ENCODE data around the gene PAPPA.

Gene PAPPA

DNA sequence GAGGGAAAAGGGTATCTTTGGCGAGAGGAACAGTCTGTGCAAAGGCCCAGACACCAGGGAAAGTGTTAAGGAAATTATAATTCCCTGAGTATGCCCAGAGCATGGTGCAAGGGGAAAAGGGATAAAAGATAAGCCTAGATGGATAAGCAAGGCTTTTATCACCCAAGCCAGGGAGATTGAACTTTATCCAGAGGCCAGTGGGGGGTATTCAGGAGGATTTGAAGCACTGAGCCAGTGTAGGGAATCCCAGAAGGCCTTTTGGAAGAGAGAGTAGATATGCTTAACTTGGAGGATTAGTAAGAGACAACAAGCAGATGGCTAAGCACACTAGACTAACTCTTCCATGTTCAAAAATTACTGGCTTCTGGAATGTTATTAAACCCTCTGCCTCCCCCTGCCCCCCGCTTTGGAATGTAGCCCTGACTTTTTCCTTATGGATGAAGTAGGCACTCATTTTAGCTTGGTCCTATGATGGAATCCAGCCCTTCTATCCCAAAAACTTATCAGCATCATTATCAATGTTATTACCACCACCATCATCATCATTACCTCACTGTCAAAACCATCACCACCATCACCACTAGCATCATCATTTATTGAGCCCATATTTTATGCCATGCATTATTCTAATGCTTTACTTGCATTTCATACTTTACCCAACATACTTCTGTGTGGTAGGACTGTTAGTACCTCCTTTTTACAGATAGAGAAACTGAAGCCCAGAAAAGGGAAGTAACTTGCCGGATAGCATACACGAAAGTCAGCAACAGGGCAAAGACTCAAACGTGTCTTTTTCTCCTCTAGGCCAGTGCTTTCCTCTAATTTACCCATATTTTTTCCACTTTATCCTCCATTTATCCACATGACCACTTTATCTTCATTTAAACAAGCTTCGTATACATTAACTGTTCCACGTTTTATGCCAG is 237.0 kb downstream of the PAPPA start:
- DNase-seq (ENCODE audit: low read depth): no peak
- no peak overlapping the region for H3K4me3 ChIP-seq (ENCODE audit: low read depth, low read length)
- TF ChIP-seq, protein P1, sequence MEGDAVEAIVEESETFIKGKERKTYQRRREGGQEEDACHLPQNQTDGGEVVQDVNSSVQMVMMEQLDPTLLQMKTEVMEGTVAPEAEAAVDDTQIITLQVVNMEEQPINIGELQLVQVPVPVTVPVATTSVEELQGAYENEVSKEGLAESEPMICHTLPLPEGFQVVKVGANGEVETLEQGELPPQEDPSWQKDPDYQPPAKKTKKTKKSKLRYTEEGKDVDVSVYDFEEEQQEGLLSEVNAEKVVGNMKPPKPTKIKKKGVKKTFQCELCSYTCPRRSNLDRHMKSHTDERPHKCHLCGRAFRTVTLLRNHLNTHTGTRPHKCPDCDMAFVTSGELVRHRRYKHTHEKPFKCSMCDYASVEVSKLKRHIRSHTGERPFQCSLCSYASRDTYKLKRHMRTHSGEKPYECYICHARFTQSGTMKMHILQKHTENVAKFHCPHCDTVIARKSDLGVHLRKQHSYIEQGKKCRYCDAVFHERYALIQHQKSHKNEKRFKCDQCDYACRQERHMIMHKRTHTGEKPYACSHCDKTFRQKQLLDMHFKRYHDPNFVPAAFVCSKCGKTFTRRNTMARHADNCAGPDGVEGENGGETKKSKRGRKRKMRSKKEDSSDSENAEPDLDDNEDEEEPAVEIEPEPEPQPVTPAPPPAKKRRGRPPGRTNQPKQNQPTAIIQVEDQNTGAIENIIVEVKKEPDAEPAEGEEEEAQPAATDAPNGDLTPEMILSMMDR (conservative IDR thresholded peaks at IDR 0.05; ENCODE audit: low read depth, low read length): no peak

GRCh38 chr9:116391306-116391900 is 237.8 kb downstream of the PAPPA start:
- TF ChIP-seq, protein P1 (conservative IDR thresholded peaks at IDR 0.05; ENCODE audit: low read depth, low read length): no peak
- no peak overlapping the region for H3K4me3 ChIP-seq (ENCODE audit: low read depth, low read length)
- DNase-seq (ENCODE audit: low read depth): peak; percentile 91

DNA sequence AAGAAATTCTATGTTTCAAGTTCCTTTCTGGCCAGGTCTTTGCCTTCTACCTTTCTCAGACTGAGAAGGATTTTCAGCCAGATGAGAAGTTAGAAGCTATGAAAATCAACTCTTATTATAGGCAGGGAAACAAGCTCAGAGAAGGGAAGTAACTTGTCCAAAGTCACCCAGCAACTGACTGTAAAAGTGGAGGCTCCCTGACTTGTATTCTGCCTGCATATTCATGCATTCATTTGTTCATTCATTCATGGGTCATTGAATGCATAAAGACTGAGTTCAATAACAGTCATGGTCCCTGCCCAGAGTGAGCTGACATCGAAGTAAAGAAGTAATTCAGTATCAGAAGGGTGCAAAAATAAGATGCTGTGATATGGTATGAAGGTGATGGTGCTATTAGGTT is 239.6 kb downstream of the PAPPA start:
- no peak for DNase-seq (ENCODE audit: low read depth)
- TF ChIP-seq, protein P1 (conservative IDR thresholded peaks at IDR 0.05; ENCODE audit: low read depth, low read length): no peak
- no peak overlapping the region for H3K4me3 ChIP-seq (ENCODE audit: low read depth, low read length)

DNA sequence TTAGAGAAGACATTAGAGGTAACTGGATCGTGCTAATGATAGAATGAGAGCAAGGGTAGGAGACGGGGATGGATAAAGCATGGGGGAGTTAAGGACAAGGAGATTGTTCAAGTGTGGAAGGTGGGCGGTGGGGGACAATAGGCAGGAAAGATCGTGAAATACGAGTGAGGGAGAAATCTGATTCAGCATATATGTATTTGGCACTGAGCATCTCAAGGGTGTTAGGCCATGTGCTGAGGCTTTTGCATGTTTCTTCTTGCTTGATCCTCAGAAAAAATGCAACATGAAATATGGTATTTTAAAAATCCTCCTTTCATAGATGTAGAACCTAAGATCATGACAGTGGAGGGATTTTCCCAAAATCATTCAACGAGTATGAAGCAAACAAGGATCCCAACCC is 240.5 kb downstream of the PAPPA start:
- no peak for DNase-seq (ENCODE audit: low read depth)
- TF ChIP-seq, protein P1 (conservative IDR thresholded peaks at IDR 0.05; ENCODE audit: low read depth, low read length): no peak

DNA sequence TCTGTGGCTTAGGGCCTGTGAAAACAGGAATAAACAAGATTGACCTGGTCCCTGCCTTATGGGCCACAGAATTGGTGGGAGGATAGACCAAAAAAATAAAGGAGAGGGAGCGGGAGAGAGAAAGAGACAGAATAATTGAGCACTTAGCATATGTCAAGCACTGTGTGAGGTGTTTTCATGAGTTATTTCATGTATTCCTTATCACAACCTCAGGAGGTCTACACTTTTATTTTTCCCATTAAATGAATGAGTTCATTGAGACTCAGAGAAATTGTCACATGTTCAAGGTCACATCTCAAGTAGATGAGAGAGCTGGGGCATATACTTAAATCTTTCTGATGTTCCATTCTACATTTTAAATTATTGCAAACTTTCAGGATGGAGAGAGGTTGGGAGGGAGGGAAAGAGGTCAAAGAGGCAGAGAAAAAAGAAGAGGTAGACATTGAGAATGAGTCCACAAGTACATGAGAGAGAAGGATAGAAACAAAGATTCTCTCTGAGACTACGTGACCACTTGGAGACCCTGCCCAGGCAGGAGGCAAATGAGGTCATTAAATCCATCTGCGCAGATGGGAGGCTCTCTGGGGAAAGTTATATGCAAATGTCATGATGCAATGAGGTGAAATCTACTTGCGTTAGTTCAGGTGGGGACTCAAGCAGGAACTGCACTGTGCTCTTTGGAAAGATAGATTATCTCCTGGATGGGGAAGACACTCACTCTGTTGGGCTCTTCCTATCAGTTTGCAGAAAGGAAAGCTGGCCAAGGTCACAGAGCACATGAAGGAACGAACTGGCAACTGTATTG is 241.5 kb downstream of the PAPPA start:
- TF ChIP-seq, protein P1 (conservative IDR thresholded peaks at IDR 0.05; ENCODE audit: low read depth, low read length): no peak

More for the DNA sequence above, 240.5 kb downstream of the PAPPA start:
- no peak overlapping the region for H3K4me3 ChIP-seq (ENCODE audit: low read depth, low read length)

GRCh38 chr9:116395699-116396037 is 242.1 kb downstream of the PAPPA start:
- no peak for DNase-seq (ENCODE audit: low read depth)
- H3K4me3 ChIP-seq (ENCODE audit: low read depth, low read length): no peak overlapping the region
- TF ChIP-seq, protein P1 (conservative IDR thresholded peaks at IDR 0.05; ENCODE audit: low read depth, low read length): no peak

More for the DNA sequence above, 241.5 kb downstream of the PAPPA start:
- H3K4me3 ChIP-seq (ENCODE audit: low read depth, low read length): no peak overlapping the region
- no peak for DNase-seq (ENCODE audit: low read depth)

Measured in choroid plexus epithelial cell (primary cell).